ENCODE measurements around the gene STK11IP.

Gene STK11IP

DNA sequence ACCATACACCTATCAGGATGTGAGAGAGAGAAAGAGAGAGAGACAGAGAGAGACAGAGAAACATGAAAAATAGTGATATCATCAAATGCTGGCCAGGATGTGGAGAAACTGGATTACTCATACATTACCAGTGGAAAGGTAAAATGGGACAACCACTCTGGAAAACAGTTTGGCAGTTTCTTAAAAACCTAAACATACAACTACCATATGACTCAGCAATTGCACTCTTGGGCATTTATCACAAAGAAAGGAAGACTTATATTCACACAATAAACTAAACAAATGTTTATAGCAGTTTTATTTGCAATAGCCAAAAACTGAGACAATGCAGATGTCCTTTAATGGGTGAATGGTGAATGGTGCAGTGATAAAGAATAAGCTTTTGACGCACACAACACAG, 58.9 kb downstream of the STK11IP start:
- POLR2A ChIA-PET: no interaction called here
- Histone ChIP-seq H3K27ac (ENCODE audit: extremely low read depth, low read depth, low read length) (no peak overlapping the region), H3K9me3 (ENCODE audit: control insufficient read depth, insufficient read depth, low read depth, low read length) (no peaks in the 10 kb centered on the region), H3K36me3 (ENCODE audit: control insufficient read depth in 2 of 2, insufficient read depth in 1 of 2, low read length in 2 of 2) (no peaks in the 10 kb centered on the region), H3K4me3 (ENCODE audit: low read depth, low read length) (no peak overlapping the region), H3K4me1 (ENCODE audit: control insufficient read depth, insufficient read depth, low read length) (no peaks in the 10 kb centered on the region)
- TF ChIP-seq, protein P1, sequence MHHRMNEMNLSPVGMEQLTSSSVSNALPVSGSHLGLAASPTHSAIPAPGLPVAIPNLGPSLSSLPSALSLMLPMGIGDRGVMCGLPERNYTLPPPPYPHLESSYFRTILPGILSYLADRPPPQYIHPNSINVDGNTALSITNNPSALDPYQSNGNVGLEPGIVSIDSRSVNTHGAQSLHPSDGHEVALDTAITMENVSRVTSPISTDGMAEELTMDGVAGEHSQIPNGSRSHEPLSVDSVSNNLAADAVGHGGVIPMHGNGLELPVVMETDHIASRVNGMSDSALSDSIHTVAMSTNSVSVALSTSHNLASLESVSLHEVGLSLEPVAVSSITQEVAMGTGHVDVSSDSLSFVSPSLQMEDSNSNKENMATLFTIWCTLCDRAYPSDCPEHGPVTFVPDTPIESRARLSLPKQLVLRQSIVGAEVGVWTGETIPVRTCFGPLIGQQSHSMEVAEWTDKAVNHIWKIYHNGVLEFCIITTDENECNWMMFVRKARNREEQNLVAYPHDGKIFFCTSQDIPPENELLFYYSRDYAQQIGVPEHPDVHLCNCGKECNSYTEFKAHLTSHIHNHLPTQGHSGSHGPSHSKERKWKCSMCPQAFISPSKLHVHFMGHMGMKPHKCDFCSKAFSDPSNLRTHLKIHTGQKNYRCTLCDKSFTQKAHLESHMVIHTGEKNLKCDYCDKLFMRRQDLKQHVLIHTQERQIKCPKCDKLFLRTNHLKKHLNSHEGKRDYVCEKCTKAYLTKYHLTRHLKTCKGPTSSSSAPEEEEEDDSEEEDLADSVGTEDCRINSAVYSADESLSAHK (tag by site-specific recombination; IDR thresholded peaks at IDR 0.05): 0 out of 2 replicates have a peak, but pooled peaks have one; percentile 22
- TF ChIP-seq ZFP3 (tag by site-specific recombination; IDR thresholded peaks at IDR 0.05; ENCODE audit: low read depth) (no peak), SETDB1 (IDR thresholded peaks at IDR 0.05; ENCODE audit: insufficient read length, low read length) (peak; percentile 52), ZNF16 (tag by site-specific recombination; IDR thresholded peaks at IDR 0.05; ENCODE audit: low read depth) (no peak), ZNF24 (tag by site-specific recombination; IDR thresholded peaks at IDR 0.05) (no peak), ZNF175 (tag by site-specific recombination; IDR thresholded peaks at IDR 0.05) (no peak), GLI4 (tag by site-specific recombination; IDR thresholded peaks at IDR 0.05) (no peak), ZNF701 (tag by site-specific recombination; IDR thresholded peaks at IDR 0.05) (no peak)
- TF ChIP-seq, protein P2, sequence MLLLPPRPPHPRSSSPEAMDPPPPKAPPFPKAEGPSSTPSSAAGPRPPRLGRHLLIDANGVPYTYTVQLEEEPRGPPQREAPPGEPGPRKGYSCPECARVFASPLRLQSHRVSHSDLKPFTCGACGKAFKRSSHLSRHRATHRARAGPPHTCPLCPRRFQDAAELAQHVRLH (tag by site-specific recombination; IDR thresholded peaks at IDR 0.05): no peak
- TF ChIP-seq, protein P3, sequence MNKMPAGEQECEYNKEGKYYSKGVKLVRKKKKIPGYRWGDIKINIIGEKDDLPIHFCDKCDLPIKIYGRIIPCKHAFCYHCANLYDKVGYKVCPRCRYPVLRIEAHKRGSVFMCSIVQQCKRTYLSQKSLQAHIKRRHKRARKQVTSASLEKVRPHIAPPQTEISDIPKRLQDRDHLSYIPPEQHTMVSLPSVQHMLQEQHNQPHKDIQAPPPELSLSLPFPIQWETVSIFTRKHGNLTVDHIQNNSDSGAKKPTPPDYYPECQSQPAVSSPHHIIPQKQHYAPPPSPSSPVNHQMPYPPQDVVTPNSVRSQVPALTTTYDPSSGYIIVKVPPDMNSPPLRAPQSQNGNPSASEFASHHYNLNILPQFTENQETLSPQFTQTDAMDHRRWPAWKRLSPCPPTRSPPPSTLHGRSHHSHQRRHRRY (tag by site-specific recombination; IDR thresholded peaks at IDR 0.05): no peak
- CTCF ChIA-PET: interaction anchor here (0.7 kb wide), 1 partner anchor 114 kb away, joined by 3 read pairs; no protein-coding TSS in a partner anchor

DNA sequence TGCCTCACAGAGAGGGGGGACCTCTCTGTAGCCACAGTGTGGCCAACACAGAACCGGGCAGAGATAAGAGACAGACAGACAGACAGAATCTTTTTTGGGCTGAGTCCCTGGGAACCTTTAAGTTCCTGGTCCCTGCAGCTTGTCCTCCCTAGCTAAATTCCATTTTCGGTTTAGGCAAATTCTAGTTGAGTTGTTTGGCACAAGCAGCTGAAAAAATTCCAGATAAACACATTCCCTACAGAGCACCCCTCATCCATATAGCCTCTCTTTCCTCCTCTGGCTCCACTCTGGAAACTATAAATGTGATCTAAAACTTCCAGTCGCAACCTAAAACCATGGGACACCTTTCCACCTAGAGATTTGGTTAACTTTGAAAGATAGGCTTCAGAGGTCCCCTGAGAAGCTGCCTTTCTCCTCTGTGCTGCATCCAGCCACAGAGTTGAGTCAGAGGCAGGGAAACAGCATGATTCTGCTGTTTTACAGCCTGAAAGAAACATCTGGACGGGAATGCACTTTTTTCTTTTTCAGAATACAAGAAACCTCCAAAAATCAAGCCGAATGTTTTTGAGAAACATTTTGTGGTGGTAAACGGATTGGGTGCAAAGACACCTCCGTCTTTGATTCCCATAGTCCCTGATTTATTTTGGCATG, 60.7 kb downstream of the STK11IP start:
- no peak overlapping the region for H3K27ac ChIP-seq (ENCODE audit: extremely low read depth, low read depth, low read length)
- TF ChIP-seq ZBTB21 (tag by site-specific recombination; IDR thresholded peaks at IDR 0.05): no peak
- no peak for TF ChIP-seq ZNF324 (tag by site-specific recombination; IDR thresholded peaks at IDR 0.05)
- TF ChIP-seq ZIC2 (tag by site-specific recombination; IDR thresholded peaks at IDR 0.05): no peak
- no peak for TF ChIP-seq ZNF202 (tag by site-specific recombination; IDR thresholded peaks at IDR 0.05; ENCODE audit: borderline replicate concordance)
- no peak for TF ChIP-seq IKZF3 (tag by site-specific recombination; IDR thresholded peaks at IDR 0.05)
- TF ChIP-seq ZNF292 (tag by site-specific recombination; IDR thresholded peaks at IDR 0.05; ENCODE audit: borderline replicate concordance, low read depth): no peak
- TF ChIP-seq ZNF664 (tag by site-specific recombination; IDR thresholded peaks at IDR 0.05): no peak
- no peak for TF ChIP-seq BCL11B (tag by site-specific recombination; IDR thresholded peaks at IDR 0.05; ENCODE audit: low read depth)
- no peak for TF ChIP-seq KLF1 (tag by site-specific recombination; IDR thresholded peaks at IDR 0.05)
- TF ChIP-seq ZNF571 (tag by site-specific recombination; IDR thresholded peaks at IDR 0.05): no peak
- TF ChIP-seq ZNF658 (tag by site-specific recombination; IDR thresholded peaks at IDR 0.05): no peak
- no peak for TF ChIP-seq ZNF175 (tag by site-specific recombination; IDR thresholded peaks at IDR 0.05)
- TF ChIP-seq, protein P4, sequence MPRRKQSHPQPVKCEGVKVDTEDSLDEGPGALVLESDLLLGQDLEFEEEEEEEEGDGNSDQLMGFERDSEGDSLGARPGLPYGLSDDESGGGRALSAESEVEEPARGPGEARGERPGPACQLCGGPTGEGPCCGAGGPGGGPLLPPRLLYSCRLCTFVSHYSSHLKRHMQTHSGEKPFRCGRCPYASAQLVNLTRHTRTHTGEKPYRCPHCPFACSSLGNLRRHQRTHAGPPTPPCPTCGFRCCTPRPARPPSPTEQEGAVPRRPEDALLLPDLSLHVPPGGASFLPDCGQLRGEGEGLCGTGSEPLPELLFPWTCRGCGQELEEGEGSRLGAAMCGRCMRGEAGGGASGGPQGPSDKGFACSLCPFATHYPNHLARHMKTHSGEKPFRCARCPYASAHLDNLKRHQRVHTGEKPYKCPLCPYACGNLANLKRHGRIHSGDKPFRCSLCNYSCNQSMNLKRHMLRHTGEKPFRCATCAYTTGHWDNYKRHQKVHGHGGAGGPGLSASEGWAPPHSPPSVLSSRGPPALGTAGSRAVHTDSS (tag by site-specific recombination; IDR thresholded peaks at IDR 0.05): no peak
- TF ChIP-seq ZSCAN23 (tag by site-specific recombination; IDR thresholded peaks at IDR 0.05): no peak
- no peak for TF ChIP-seq ZFP69B (tag by site-specific recombination; IDR thresholded peaks at IDR 0.05)
- no peak for TF ChIP-seq ZSCAN16 (tag by site-specific recombination; IDR thresholded peaks at IDR 0.05)
- no peak for TF ChIP-seq MYNN (tag by site-specific recombination; IDR thresholded peaks at IDR 0.05; ENCODE audit: borderline replicate concordance)
- no peak for TF ChIP-seq SCRT1 (tag by site-specific recombination; IDR thresholded peaks at IDR 0.05; ENCODE audit: borderline replicate concordance)
- TF ChIP-seq ZNF433 (tag by site-specific recombination; IDR thresholded peaks at IDR 0.05; ENCODE audit: low read depth): no peak
- no peaks in the 10 kb centered on the region for H3K36me3 ChIP-seq (ENCODE audit: control insufficient read depth in 2 of 2, insufficient read depth in 1 of 2, low read length in 2 of 2)
- H3K4me1 ChIP-seq (ENCODE audit: control insufficient read depth, insufficient read depth, low read length): no peaks in the 10 kb centered on the region
- ChIA-PET CTCF (interaction anchor here (0.6 to 2.6 kb wide), 2 partner anchors 16 to 633 kb away, joined by 4 to 9 read pairs; no protein-coding TSS in a partner anchor), POLR2A (no interaction called here)
- H3K4me3 ChIP-seq (ENCODE audit: low read depth, low read length): no peak overlapping the region
- H3K9me3 ChIP-seq (ENCODE audit: control insufficient read depth, insufficient read depth, low read depth, low read length): no peaks in the 10 kb centered on the region

All from HEK293 (cell line).